GM18507 (cell line): Measurements from ENCODE around the gene TTC6.
"Not testable (repeated sequence)": the region's sequence is repeated elsewhere in the genome, so short reads cannot be mapped to it uniquely, and the experiment has no call there.

ENCODE experiments used
- DNase-seq: peaks from one replicate; pipeline ENCODE4 v3.0.0; 2011; ENCODE audit warnings: low read depth; ENCODE audit not compliant: insufficient read length; ENCODE audit errors: extremely low spot score
- FAIRE-seq: peaks from 2 replicates; lab custom pipeline; 2011; peaks lifted over from hg19 to GRCh38; lab: Jason Lieb, UNC

The TTC6 gene, protein sequence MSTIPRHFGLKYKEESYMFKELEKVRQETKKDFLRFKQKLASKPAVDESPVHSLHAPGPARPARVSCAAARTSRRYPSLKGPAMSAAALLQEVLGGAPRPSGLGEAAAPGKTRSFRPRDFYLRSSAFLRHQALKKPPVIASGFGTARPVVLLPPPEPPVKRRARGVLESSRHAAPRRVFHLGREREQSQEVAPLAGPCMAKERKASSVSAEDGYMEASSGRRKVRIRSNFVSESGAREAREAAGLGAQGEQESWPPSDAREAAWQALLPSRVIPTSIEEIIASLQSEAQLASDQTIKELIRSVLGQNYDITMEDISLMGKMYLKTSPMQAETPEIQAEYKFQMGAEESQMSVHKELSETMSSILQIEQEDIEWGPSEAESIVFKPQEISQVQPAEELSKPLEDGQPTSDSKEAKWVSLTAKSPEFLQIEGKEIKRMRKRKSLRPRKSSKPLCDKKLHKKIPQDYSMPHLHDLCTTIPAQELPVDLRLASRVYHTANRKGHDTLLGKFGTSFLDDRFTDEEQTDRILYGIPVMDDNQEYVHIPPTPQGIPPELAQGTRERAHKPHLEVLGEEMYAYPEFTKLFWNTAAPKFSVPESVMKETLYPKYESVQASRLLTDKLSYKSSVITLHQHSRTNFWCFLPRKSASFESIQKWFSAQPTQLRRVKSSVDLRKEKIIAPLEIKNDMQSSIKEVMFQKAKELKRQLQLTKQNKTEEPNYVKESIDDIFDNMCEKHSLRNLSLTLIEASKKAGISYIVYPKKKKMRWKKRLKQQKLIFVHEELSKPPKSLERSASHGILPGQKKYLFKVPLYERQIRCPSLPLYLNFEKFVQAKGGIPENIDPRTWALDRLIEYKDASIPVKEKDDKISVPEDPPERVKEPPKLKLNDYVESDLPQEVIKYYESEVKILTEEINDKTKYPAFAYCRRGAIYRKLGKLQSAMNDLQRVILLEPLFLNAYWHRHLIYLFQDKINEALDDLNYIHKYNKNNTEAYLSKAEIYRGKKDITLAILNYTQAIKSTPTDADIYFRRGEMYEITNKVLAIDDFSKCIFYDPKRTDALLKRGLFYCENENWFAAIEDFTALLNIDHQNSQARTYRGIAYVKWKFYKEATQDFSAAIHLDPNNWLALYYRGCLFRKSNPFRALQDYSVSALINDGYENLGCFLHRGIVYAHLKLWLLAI (N-terminal part only)

DNA sequence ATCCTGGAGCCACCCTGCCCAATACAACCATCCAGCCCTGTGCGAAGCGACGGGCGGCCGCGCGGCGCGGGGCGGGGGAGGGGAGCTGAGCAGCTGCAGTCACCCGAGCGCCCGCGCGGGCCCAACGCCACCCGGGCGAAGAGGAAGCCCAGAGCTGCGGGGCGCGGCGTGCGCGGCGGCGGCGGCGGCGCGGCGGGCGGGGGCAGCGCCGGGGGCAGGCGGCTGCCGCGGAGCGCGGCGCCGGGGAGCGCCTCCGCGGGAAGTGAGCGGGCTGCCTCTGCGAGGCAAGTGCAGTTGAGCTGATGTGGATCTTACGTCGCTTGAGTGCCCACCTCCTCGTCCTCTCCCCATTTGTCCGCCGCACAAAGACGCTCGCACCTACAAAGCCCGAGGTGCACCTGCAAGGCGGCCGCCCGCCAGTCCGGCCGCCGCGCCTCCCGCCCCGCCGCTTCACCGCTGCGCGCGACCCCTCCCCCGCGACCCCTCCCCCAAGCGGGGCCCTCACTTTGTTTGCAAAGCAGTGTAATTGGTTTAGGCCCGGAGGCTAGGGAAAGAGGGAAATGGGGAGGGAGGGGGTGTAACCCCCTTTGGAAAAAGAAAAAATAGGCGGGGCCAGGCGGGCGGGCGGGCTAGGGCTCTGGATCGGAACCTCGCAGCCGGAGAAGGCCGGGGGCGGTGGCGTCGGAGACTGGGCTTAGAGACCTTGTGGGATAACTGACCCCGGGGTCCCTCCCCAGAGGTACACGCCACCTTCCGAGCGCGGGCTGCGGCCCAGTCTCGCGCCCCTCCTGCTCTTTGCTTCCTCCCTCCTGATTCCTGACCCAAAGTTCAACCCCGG lies at the start of gene TTC6, which contains the start of gene FOXA1:
TSS of gene TTC6 (plus strand) at position 659 of the 838 bp plus-strand sequence. CDS start 26,436 bp downstream, outside the sequence.
TSS of gene FOXA1 (minus strand) at position 279 of the 838 bp plus-strand sequence. CDS start at position 2, 277 bp downstream.
- DNase-seq (no peak), FAIRE-seq (no peak)

DNA sequence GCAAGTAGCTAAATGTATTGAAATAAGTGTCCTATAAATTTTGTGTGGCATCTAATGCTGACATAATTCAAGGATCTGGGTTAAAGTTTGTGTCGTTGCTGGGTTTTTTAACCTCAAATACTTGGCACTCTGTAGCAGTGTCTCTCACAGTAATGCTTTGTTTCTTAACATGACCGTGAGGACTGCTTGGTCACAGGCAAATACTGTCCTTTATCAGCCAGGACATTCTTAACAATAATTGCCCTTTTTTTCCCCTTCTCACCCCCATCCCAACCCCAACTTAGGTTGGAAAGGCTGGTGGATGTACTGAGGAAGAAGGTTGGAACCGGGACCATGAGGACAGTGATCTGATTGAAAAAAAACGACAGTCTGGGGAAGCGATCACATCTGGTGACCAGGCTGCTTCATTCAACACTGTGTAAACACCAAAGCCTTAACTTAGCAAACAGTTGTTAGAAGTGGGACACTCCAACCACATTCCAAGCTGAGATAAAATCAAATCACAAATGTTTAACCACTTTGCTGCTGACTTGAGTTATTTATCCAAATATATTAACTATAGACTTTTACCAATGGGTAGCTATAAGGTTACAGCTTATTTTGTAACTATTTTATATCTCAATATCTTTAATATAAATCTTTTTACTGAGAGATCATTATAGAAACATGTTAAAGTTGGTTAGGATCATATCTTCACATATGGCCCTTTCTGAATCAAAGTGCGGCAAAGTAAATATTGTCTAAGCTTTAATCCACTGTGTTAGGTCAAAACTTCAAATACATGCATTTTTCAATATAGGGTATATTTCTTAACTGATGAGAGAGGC lies 48.6 kb upstream of the TTC6 start:
- FAIRE-seq (no peak), DNase-seq (no peak)

DNA sequence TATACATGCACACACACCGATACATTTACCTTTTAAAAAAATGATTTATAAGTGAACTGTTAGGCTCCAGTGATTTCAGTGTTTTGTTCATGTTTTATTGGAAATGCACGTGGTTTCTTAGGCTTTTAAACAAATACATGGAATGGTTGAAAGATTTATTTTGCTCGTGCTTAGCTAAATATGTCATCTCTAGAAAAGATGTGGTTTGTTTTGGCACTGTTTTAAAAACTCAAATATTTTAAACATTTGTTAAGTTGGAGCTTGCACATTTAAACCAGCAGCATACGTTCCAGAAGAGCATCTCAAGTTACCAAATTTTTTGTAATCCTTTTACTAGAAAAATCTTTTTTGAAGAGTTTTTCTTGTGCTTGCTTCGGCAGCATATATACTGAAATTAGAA lies 44.9 kb upstream of the TTC6 start:
- DNase-seq (no peak), FAIRE-seq (no peak)

DNA sequence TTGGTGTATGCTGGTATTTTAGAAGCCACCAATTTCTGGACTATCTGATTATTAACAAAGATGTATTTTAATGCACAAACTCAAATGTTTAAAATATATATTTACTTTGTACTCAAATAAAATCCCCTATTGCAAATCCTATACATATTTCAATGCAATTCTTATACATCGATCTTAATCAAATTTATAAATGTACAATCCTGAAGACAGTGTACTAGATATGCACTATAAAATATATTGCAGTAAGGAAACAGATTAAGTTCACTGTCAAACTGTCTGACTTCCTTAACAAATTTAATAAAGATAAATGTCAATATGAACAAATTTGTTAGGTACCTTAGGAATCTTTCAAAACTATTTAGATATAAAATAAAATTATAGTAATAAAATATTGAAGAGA lies 44.3 kb upstream of the TTC6 start:
- DNase-seq (no peak), FAIRE-seq (no peak)

DNA sequence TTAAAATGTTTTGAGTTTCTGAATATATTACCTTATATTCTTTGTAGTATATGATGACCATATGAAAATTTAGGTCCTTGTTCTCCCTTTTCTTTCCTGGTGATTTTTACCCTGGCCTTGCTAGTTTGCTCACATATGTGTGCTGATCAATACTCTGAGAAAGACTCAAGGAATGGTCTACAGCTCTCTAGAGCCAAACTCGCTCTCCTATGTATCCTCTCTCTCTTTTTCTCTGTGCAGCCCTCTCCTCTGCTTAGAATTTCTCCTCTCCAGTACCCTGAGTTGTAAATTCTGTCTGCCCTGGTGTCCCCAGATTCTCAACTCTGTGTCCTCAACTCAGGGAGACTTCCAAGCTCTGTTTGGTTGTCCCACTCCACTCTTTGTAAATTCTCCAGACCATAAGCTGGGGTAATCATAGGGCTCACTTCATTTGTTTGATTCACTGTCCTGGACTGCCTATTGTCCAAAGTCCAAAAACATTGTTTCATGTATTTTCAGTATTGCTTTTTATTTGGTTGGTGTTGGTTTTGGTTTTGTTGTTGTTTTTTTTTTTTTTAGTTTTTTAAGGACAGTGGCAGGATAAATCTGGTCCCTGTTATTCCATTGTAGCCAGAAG lies 41.4 kb upstream of the TTC6 start:
- DNase-seq (no peak), FAIRE-seq (no peak)

DNA sequence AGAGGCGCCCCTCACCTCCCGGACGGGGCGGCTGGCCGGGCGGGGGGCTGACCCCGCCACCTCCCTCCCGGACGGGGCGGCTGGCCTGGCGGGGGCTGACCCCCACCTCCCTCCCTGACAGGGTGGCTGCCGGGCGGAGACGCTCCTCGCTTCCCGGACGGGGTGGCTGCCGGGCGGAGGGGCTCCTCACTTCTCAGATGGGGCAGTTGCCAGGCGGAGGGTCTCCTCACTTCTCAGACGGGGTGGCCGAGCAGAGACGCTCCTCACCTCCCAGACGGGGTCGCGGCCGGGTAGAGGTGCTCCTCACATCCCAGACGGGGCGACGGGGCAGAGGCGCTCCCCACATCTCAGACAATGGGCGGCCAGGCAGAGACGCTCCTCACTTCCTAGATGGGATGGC lies 39.8 kb upstream of the TTC6 start:
- DNase-seq, FAIRE-seq: not testable (repeated sequence)

DNA sequence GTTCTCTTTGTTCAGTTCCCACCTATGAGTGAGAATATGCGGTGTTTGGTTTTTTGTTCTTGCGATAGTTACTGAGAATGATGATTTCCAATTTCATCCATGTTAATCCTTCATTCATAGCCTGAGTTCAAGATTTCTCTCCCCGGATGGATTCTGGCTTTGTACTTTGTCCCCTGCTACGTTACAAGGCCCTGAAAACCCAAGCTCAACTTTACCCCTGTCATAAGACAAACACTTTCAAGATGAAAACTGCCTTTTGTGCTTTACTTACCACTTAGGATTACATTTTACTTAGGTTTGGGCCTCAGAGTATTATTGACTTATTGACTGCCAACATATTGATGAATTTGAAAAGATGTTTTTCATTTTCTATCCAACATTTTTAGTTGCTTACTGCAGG lies 36.7 kb upstream of the TTC6 start:
- no peak for FAIRE-seq
- DNase-seq: no peak

DNA sequence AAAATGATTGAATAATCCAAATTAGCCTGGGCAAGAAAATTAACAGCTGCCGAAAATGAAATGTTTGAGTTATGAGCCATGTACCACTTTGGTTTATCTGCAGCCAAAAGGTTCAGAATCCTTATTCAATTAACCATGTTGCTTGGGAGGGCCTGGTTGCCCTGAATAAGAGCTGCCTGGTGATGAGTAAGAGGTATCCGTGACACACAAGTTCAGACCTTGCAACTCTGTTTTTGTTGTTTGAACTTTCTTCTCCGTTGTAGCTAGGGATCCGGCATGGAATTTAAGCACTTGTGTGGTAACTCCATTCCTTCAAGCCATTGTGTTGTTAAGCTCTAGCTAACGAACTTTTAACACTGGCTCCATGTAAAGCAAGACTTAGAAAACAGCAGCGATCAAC lies 36.0 kb upstream of the TTC6 start:
- FAIRE-seq (no peak), DNase-seq (no peak)

DNA sequence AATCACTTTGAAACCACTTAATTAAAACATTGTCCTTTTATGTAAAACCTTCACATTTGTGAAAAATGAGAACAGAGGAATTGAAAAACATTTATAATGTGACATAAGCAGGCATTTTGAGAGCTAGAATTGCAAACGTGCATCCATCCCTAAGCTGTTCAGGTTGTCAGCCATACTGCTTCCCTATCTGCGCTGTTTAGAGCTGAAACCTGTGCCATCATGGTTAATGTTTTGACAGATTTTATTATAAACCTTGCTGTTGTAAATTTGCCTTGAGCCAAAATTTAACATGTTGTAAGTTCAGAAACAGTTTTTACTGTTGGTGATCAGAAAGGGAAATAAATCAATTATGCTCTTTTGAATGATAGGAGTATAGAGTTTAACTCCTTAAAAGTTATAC lies 32.2 kb upstream of the TTC6 start:
- FAIRE-seq: no peak
- DNase-seq: no peak

DNA sequence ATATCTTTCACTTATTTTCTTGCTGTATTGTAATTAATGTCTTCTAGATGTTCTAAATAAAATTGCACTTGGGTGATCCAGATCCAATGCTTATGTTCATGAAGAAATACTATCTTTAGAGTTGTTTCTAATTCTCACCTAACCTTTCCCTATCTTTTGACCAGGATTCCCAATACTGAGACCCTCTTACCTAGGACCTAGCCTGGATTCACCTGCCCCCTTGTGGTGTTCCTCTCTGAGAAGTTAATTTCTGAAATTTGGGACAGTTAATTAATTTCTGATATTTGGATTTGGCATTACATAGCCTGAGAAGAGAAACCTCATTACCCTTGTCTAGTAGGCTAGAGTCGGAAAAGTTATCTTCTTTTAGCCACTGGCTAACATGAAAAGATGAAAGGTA lies 29.9 kb upstream of the TTC6 start:
- no peak for FAIRE-seq
- no peak for DNase-seq

DNA sequence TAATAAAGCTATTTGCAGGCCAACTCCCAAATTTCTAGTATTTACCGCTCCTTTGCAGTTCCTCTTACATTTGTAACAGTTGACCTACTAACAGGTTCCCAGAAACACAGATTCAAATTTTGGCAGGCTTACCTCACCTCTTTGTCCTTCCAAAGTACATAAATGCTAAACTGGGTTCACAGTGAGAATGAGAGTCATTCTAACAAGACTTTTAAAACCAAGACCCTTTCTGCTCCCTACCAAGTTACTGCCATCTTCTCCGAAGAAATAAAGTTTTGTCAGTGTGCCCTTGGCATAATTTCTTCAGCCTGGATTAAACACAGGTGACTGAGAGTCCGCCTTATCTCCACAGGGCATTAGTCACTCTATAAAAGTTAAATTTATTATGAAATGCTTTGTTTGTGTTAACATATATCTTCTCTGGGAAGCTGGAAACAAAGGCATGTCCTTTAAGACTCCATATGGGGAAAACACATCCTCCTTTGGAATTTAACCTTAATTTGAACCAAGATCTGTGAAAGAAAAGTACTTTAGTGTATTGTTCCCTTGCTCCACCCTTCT lies 28.5 kb upstream of the TTC6 start:
- DNase-seq: no peak
- no peak for FAIRE-seq

DNA sequence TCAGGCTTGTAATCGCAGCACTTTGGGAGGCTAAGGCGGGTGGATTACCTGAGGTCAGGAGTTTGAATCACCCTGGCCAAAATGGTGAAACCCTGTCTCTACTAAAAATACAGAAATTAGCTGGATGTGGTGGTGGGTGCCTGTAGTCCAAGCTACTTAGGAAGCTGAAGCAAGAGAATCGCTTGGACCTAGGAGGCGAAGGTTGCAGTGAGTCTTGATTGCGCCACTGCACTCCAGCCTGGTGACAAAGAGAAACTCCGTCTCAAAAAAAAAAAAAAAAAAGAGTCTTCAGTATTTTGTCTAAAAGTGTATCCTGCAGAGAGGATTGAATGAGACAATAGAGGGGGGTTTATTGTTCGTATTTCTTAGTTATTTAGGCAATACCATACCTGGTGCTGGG lies 25.7 kb upstream of the TTC6 start:
- DNase-seq (no peak), FAIRE-seq (no peak)

DNA sequence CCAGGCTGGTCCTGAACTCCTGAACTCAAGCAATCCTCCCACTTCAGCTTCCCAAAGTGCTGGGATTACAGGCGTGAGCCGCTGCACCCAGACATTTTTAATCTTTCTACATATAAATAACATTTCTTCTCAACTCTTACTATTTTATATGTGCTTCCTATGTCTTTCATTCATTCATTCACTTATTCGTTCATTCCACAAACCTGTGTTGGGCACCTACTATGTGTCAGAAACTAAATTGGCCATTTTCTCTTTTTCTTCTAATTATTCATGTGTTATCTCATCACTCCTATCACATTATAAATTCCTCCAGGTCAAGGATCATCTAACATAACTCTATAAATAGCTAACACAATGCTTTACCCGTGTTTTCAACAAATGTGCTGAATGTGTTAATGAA lies 24.0 kb upstream of the TTC6 start:
- DNase-seq: no peak
- FAIRE-seq: no peak

DNA sequence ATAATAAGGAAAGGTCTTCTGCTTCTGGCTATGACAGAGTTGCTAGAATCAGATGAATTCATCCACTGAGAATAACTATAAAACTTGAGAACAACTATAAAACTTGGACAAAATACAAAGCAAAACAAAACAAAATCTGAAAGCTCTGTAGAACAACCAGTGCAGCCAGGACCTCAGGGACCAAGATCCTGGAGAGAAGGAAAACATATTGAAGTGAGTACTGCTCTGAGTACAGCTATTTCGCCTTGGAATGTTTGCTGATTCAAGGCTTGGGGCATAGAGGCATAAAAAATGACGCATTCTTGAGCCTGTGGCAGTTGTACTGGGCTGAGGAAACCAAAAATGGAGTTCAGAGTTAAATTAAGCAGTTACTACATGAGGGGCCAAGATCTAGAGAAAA lies 22.1 kb upstream of the TTC6 start:
- DNase-seq (no peak), FAIRE-seq (no peak)

DNA sequence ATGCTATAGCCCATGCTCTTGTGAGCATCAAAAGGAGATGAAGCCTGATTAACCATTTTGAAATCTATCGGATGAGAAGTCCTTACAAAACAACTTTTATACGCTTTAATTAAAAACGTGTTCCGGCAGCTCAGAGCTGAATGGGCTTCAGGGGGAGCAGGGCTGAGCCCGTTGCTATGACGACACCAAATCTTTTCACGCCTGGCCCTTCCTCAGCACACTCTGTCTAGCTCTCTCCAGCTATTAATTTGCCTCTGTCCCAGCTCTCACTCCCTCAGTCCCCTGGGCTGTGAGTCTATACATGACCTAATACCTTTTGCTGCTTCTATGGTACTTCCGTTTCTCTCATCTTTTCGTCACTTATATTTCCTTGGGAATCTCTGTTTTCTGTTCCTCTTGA lies 16.2 kb upstream of the TTC6 start:
- DNase-seq: no peak

DNA sequence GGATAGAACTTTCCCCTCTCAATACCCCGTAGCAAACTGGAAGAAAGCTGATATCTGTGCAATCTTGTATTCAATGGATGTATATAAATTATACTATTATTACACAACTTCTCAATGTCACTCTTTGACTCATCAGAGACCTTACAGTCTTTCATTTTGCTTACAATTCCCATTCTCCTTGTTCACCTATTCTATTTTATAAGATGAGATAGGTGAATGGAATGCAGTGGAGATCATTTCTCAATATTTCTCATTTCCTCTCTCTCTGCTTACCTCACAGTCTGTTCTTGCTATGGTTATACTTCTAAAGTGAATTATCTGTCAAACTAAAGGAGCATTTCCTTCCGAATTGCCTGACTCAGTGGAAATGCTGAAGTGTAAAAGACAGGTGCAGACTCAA lies 15.3 kb upstream of the TTC6 start:
- FAIRE-seq: no peak

More for the DNA sequence above, 16.2 kb upstream of the TTC6 start:
- FAIRE-seq: no peak

DNA sequence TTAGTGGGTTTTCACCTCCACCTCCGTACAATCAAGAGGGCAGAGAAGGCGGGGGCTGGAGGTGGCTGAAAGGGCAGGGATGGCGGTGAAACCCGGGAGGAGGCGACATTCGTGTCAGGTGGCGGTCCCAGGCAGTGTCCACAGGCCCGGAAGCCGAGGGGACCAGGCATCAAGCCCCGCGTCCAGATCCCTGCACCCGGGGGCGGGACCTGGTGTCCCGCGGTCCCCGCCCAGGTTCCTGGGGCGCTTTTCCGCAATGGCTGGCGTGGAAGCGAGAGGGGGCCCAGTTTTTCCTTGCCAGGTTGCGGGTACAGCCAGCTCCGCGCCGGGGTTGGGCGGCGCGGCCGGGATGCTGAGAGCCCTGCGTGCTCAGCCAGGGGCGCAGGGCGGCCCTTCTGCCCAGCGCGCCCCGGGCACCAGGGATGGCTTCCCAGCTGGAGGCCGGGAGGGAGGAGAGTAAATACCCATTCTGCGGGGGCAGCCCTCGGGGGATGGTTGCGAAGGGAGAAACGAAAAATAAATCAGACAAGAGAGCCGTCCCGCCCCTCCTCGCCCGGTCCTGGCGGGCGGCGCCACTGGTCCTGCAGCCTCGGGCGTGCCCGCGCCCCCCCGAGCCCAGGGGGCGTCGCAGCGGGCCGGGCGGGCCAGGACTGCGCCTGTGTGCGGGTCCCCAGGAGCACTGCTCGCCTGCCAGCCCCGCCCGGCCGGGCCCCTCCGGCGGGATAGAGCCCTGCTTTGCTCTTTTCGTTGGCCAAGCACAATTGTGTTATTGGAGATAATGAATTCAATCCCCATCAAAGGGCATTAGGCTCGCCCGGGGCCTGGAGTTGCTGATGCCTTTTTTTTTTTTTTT lies 11.8 kb upstream of the TTC6 start:
- FAIRE-seq: no peak

More for the DNA sequence above, 15.3 kb upstream of the TTC6 start:
- no peak for DNase-seq

More for the DNA sequence above, 11.8 kb upstream of the TTC6 start:
- no peak for DNase-seq
